Measurements from ENCODE around the gene ZNF576. TPM values are rescaled to one million over a fixed set of nuclear protein-coding genes. Genes with fewer than 3 reads are reported as not detected.
A peak's percentile ranks its signal among the peaks of the same experiment; 100 is the strongest.

The ZNF576 gene
- total RNA-seq, 1 donor from 2014 or later = 9.5 TPM

GRCh38 chr19:43553656-43554055 lies 42.7 kb upstream of the ZNF576 start:
- FAIRE-seq (no peak), DNase-seq (ENCODE audit: low read depth) (no peak)
- Histone ChIP-seq H3K4me3 (ENCODE audit: low read depth, low read length) (no peak overlapping the region), H3K27me3 (ENCODE audit: control insufficient read depth, insufficient read depth, low read length) (no peaks in the 10 kb centered on the region), H3K36me3 (ENCODE audit: control insufficient read depth, insufficient read depth, low read length) (peaks cover 24% of the 10 kb centered on the region)
- no peak for TF ChIP-seq CTCF (IDR thresholded peaks at IDR 0.05; ENCODE audit: insufficient read depth, low read length, severe bottlenecking)

GRCh38 chr19:43554317-43554895 lies 42.0 kb upstream of the ZNF576 start:
- DNase-seq (ENCODE audit: low read depth) (no peak), FAIRE-seq (peak; percentile 72)
- TF ChIP-seq CTCF (IDR thresholded peaks at IDR 0.05; ENCODE audit: insufficient read depth, low read length, severe bottlenecking) = no peak
- H3K36me3 ChIP-seq (ENCODE audit: control insufficient read depth, insufficient read depth, low read length) = peaks cover 24% of the 10 kb centered on the region
- H3K27me3 ChIP-seq (ENCODE audit: control insufficient read depth, insufficient read depth, low read length) = no peaks in the 10 kb centered on the region
- H3K4me3 ChIP-seq (ENCODE audit: low read depth, low read length) = no peak overlapping the region

- Histone ChIP-seq H3K27me3 (ENCODE audit: control insufficient read depth, insufficient read depth, low read length) (no peaks in the 10 kb centered on the region), H3K4me3 (ENCODE audit: low read depth, low read length) (no peak overlapping the region), H3K36me3 (ENCODE audit: control insufficient read depth, insufficient read depth, low read length) (peaks cover 24% of the 10 kb centered on the region)
- peak; percentile 61 for DNase-seq (ENCODE audit: low read depth)
- peak; percentile 93 for TF ChIP-seq CTCF (IDR thresholded peaks at IDR 0.05; ENCODE audit: insufficient read depth, low read length, severe bottlenecking)
- no peak for FAIRE-seq
Measured at GRCh38 chr19:43555185-43555770, 41.1 kb upstream of the ZNF576 start.

- no peaks in the 10 kb centered on the region for H3K27me3 ChIP-seq (ENCODE audit: control insufficient read depth, insufficient read depth, low read length)
- peak; percentile 3 for TF ChIP-seq CTCF (IDR thresholded peaks at IDR 0.05; ENCODE audit: insufficient read depth, low read length, severe bottlenecking)
- H3K36me3 ChIP-seq (ENCODE audit: control insufficient read depth, insufficient read depth, low read length) = peaks cover 1% of the 10 kb centered on the region
- H3K4me3 ChIP-seq (ENCODE audit: low read depth, low read length) = no peak overlapping the region
- peak; percentile 18 for FAIRE-seq
- no peak for DNase-seq (ENCODE audit: low read depth)
Measured at GRCh38 chr19:43560687-43561086, 35.7 kb upstream of the ZNF576 start.

- DNase-seq (ENCODE audit: low read depth) = no peak
- H3K36me3 ChIP-seq (ENCODE audit: control insufficient read depth, insufficient read depth, low read length) = peaks cover 1% of the 10 kb centered on the region
- TF ChIP-seq CTCF (IDR thresholded peaks at IDR 0.05; ENCODE audit: insufficient read depth, low read length, severe bottlenecking) = no peak
- no peak for FAIRE-seq
- H3K27me3 ChIP-seq (ENCODE audit: control insufficient read depth, insufficient read depth, low read length) = no peaks in the 10 kb centered on the region
- H3K4me3 ChIP-seq (ENCODE audit: low read depth, low read length) = no peak overlapping the region
Measured at GRCh38 chr19:43561139-43561970, 35.0 kb upstream of the ZNF576 start.
